Upper lobe of left lung (tissue), 6 donors: ENCODE results near the gene SLC31A2. TPM values are rescaled to one million over a fixed set of nuclear protein-coding genes. Genes with fewer than 3 reads are reported as not detected.
A peak's percentile ranks its signal among the peaks of the same experiment; 100 is the strongest.

Experiments
- ATAC-seq, 2 donors: fragments of 200-7000 bp; cut with Tn5 transposase; one replicate each; pipeline ENCODE4 v1.9.1; 2022; ENCODE audit warnings: mild to moderate bottlenecking in 2 of 2, moderate library complexity in 2 of 2; ENCODE audit not compliant: low FRiP score in 2 of 2
- DNase-seq, 2 donors: peaks; one replicate each; pipeline ENCODE4 v3.0.0-alpha.2; 2019 to 2020
- H3K27ac ChIP-seq, 4 donors: fragments of 200-600 bp; sonication (generic); one replicate each; pipeline ENCODE4 v1.5.1; 2016 to 2019
- H3K27me3 ChIP-seq, 4 donors: fragments of 200-600 bp; sonication (generic); one replicate each; pipeline ENCODE4 v1.5.1; 2017 to 2019
- H3K36me3 ChIP-seq, 4 donors: fragments of 200-600 bp; sonication (generic); one replicate each; pipeline ENCODE4 v1.5.1; 2016 to 2019
- H3K4me1 ChIP-seq, 4 donors: fragments of 200-600 bp; sonication (generic); one replicate each; pipeline ENCODE4 v1.5.1; 2018 to 2019
- H3K4me3 ChIP-seq, 4 donors: fragments of 200-600 bp; sonication (generic); one replicate each; pipeline ENCODE4 v1.5.1; 2017 to 2019; ENCODE audit warnings: mild to moderate bottlenecking in 2 of 4, moderate library complexity in 1 of 4
- H3K9me3 ChIP-seq, 4 donors: fragments of 200-600 bp; sonication (generic); one replicate each; pipeline ENCODE4 v1.5.1; 2018 to 2019
- CTCF ChIP-seq, 6 experiments: fragments of 450-650 bp in 4 of 6; fragments of 200-600 bp in 2 of 6; sonication (generic) in 2 of 6; IDR thresholded peaks; one replicate each; pipeline ENCODE4 v1.5.1; 2016 to 2019; ENCODE audit warnings: antibody characterized with exemption in 6 of 6
- EP300 ChIP-seq, 4 donors: sonication (generic); formaldehyde crosslinking; IDR thresholded peaks; one replicate each; pipeline ENCODE4 v1.5.1; 2017; ENCODE audit warnings: antibody characterized with exemption in 4 of 4, control low read depth in 2 of 4
- POLR2A ChIP-seq, 4 donors: fragments of 450-650 bp; IDR thresholded peaks; one replicate each; pipeline ENCODE4 v1.5.1; 2016 to 2017; ENCODE audit warnings: antibody characterized with exemption in 4 of 4, mild to moderate bottlenecking in 2 of 4
- POLR2AphosphoS5 ChIP-seq, 2 donors: sonication (generic); formaldehyde crosslinking; IDR thresholded peaks; one replicate each; pipeline ENCODE4 v1.5.1; 2017; ENCODE audit warnings: antibody characterized with exemption in 2 of 2
- WGBS, 2 donors: methylation state at CpG; one replicate each; pipeline ENCODE4 v1.1.5; 2017 to 2018; 5-methylcytosine and 5-hydroxymethylcytosine counted together
- total RNA-seq, 6 donors: library from RNA; depleted of rRNA in 4 of 6; stranded (reverse); fragments of >200 nt in 4 of 6; gene quantifications; one replicate each; pipeline versions ENCODE4 v1.1.0 to v1.2.1, GENCODE V29; 2016 to 2021
- donor health status: DM: no; HTN: no; CAD: no; lungs with moderate emphysema.
- donor health status: DM: no; HTN: yes; CAD: no; lungs with severe emphysema.

Gene SLC31A2
- total RNA-seq, 6 donors from 2014 or later, result 43.1 to 79.6 (median 57.4) TPM

GRCh38 chr9:113155911-113156588 is 5.2 kb downstream of the SLC31A2 start:
- ATAC-seq, result peak in 1 of 2 donors; percentile 9

GRCh38 chr9:113156880-113157279 is 6.1 kb downstream of the SLC31A2 start:
- no peak for ATAC-seq
- H3K27me3 ChIP-seq, result no peaks in the 10 kb centered on the region
- H3K27ac ChIP-seq, result peak overlapping the region in 1 of 4 donors; percentile 18
- WGBS, 2 donors, result 85 to 88% methylated on average over 1 of the region's 1 CpG
- no peaks in the 10 kb centered on the region for H3K9me3 ChIP-seq
- no peak overlapping the region for H3K4me3 ChIP-seq
- H3K4me1 ChIP-seq, result peaks cover 10 to 44% (median 30%) of the 10 kb centered on the region in 4 donors
- no peak for TF ChIP-seq EP300 (IDR thresholded peaks at IDR 0.05)
- TF ChIP-seq CTCF (IDR thresholded peaks at IDR 0.05), result no peak
- no peak for TF ChIP-seq POLR2AphosphoS5 (IDR thresholded peaks at IDR 0.05)
- TF ChIP-seq POLR2A (IDR thresholded peaks at IDR 0.05), result no peak
- peaks cover 15 to 49% (median 34%) of the 10 kb centered on the region in 4 donors for H3K36me3 ChIP-seq
- no peak for DNase-seq

More at GRCh38 chr9:113155911-113156588, 5.2 kb downstream of the SLC31A2 start:
- Histone ChIP-seq H3K4me3 (peak overlapping the region in 1 of 4 donors; percentile 4), H3K27ac (peak overlapping the region in 2 of 4 donors; percentile 23 to 94), H3K9me3 (no peaks in the 10 kb centered on the region), H3K36me3 (peaks cover 6 to 41% (median 27%) of the 10 kb centered on the region in 4 donors), H3K4me1 (peaks cover 10 to 49% (median 32%) of the 10 kb centered on the region in 4 donors), H3K27me3 (no peaks in the 10 kb centered on the region)
- TF ChIP-seq EP300 (IDR thresholded peaks at IDR 0.05), result no peak
- TF ChIP-seq POLR2AphosphoS5 (IDR thresholded peaks at IDR 0.05), result no peak
- TF ChIP-seq POLR2A (IDR thresholded peaks at IDR 0.05), result no peak
- no peak for TF ChIP-seq CTCF (IDR thresholded peaks at IDR 0.05)
- DNase-seq, result peak in 1 of 2 donors; percentile 45
- 38 to 48% methylated on average over 7 of the region's 7 CpGs for WGBS, 2 donors

GRCh38 chr9:113158446-113158845 is 7.6 kb downstream of the SLC31A2 start:
- DNase-seq, result no peak
- Histone ChIP-seq H3K36me3 (peaks cover 23 to 65% (median 49%) of the 10 kb centered on the region in 4 donors), H3K9me3 (no peaks in the 10 kb centered on the region), H3K27me3 (no peaks in the 10 kb centered on the region), H3K4me1 (peaks cover 10 to 29% (median 18%) of the 10 kb centered on the region in 4 donors), H3K27ac (no peak overlapping the region), H3K4me3 (no peak overlapping the region)
- ATAC-seq, result no peak
- whole genome bisulfite sequencing, 2 donors, result 79 to 82% methylated on average over 5 of the region's 5 CpGs
- no peak for TF ChIP-seq POLR2A (IDR thresholded peaks at IDR 0.05)
- no peak for TF ChIP-seq POLR2AphosphoS5 (IDR thresholded peaks at IDR 0.05)
- no peak for TF ChIP-seq CTCF (IDR thresholded peaks at IDR 0.05)
- no peak for TF ChIP-seq EP300 (IDR thresholded peaks at IDR 0.05)

- Histone ChIP-seq H3K27ac (no peak overlapping the region), H3K36me3 (peaks cover 35 to 86% (median 70%) of the 10 kb centered on the region in 4 donors), H3K9me3 (no peaks in the 10 kb centered on the region), H3K27me3 (no peaks in the 10 kb centered on the region), H3K4me1 (peaks cover 3 to 10% (median 5%) of the 10 kb centered on the region in 4 donors), H3K4me3 (no peak overlapping the region)
- ATAC-seq (no peak), DNase-seq (no peak)
- TF ChIP-seq CTCF (IDR thresholded peaks at IDR 0.05) (no peak), POLR2A (IDR thresholded peaks at IDR 0.05) (no peak), POLR2AphosphoS5 (IDR thresholded peaks at IDR 0.05) (no peak), EP300 (IDR thresholded peaks at IDR 0.05) (no peak)
- 41 to 49% methylated on average over 3 of the region's 3 CpGs for WGBS, 2 donors
These were observed 9.8 kb downstream of the SLC31A2 start for GRCh38 chr9:113160571-113160970.
